ENCODE data around the gene FBXO36.
A peak's percentile ranks its signal among the peaks of the same experiment; 100 is the strongest.
"Not testable (repeated sequence)": the region's sequence is repeated elsewhere in the genome, so short reads cannot be mapped to it uniquely, and the experiment has no call there.

The FBXO36 gene

GRCh38 chr2:229963596-229963995 lies 41.3 kb downstream of the FBXO36 start:
- DNase-seq (ENCODE audit: extremely low read depth in 1 of 2, low read depth in 1 of 2) = not testable (repeated sequence)

- DNase-seq (ENCODE audit: extremely low read depth in 1 of 2, low read depth in 1 of 2) = no peak
These were observed 47.6 kb downstream of the FBXO36 start for GRCh38 chr2:229969921-229970320.

- no peak for DNase-seq (ENCODE audit: extremely low read depth in 1 of 2, low read depth in 1 of 2)
These were observed 48.1 kb downstream of the FBXO36 start for GRCh38 chr2:229970406-229970805.

DNA sequence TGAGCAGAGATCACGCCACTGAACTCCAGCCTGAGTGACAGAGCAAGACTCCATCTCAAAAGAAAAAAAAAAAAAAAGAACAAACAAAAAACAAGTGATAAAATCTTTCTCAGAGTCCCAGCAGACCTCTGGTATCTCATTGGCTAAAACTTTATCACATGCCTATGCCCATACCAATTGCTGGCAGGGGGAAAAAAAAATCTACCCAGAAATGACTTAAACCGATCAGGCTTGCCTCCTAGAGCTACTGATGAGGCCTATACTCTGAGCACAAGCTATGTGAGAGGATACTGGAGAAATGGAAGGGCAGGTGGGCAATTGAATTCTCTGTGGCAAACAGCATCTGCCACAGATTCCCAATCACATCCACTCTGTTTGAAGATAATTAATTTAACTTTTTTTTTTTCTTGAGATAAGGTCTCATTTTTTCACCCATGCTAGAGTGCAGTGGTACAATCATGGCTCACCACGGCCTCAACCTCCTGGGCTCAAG lies 49.0 kb downstream of the FBXO36 start:
- DNase-seq (ENCODE audit: extremely low read depth in 1 of 2, low read depth in 1 of 2) = no peak

GRCh38 chr2:229974266-229974665 lies 52.0 kb downstream of the FBXO36 start:
- no peak for DNase-seq (ENCODE audit: extremely low read depth in 1 of 2, low read depth in 1 of 2)

DNA sequence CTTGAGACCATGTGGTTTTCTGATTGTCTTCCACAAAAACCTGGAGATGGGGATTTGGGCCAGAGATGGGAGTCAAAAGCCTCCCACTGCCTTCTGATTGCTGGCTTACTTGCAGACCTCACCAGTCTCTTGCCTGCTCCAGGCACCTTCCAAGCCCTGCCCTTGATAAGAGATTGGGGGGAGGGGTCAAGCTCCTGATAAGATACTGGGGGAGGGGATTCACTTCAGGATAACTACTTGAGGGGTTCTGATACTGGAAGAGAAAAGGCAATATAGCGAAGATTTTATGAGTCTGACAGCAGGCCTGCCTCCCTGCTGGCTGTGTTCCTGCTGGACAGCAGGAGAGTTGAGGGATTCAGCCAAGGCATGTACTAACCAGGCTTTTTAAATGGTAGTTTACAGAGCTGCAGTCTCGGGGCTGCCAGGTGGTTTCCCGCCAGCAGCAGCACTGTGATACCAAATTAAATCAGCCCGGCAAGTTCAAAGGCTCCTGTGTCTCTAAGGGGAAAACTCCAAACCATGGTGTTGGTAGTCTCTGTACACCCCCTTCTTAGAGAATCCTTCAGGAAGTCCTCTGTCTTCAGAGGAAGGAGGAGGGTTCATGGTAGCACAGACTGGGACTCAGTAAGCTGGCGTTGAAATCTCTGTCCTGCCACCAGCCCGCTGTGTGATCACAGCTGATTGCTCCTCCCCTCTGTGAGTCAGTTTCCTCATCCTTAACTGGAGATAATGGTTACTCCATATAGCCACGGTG lies 58.3 kb downstream of the FBXO36 start:
- no peak for DNase-seq (ENCODE audit: extremely low read depth in 1 of 2, low read depth in 1 of 2)

DNA sequence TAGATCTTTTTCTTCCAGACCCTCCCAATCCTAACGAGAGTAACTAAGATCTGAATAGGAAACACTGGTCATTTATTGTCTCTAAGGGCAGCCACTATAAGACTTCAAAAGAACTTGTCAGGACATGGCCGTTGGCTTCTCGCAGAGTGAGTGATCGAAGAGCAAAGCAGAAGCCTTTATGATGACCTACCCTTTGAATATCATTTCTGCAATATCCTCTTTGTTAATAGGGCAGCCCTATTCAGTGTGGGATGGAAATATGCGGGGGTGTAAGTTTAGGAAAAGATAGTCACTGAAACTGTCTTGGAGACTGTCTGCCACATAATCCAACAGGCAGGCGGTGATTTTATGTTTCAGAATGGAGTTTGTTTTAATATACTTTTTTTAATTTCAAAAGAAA lies 70.9 kb downstream of the FBXO36 start:
- no peak for DNase-seq (ENCODE audit: extremely low read depth in 1 of 2, low read depth in 1 of 2)

- DNase-seq (ENCODE audit: extremely low read depth in 1 of 2, low read depth in 1 of 2) = no peak
These were observed 74.0 kb downstream of the FBXO36 start for GRCh38 chr2:229996320-229996719.

GRCh38 chr2:229997565-229997964 lies 75.3 kb downstream of the FBXO36 start:
- no peak for DNase-seq (ENCODE audit: extremely low read depth in 1 of 2, low read depth in 1 of 2)

DNA sequence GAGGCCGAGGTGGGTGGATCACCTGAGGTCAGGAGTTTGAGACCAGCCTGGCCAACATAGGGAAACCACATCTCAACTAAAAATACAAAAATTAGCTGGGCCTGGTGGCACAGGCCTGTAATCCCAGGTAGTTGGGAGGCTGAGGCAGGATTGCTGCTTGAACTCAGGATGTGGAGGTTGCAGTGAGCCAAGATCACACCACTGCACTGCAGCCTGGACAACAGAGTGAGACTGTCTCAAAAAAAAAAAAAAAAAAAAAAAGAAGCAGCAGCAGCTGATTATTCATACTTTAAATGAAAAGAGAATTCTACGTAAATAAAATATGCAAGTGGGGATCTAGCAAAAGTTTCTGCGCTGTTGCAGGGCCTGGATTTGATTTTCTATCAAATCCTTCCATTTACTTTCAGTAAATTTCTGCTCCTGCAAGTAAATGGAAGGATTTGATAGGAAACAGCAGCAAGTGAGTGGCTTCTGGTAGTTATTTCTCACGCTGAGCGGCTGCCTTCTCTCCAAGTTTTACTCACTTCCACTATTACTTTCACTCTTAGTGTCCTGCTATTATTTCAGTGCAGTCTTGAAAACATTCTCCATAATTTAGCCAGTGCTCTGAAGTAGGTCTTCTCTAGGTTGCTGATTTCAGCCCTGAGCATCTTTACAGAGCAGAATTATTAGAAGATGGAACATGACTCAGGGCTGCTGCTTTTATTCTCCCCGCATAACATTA lies 78.0 kb downstream of the FBXO36 start:
- DNase-seq (ENCODE audit: extremely low read depth in 1 of 2, low read depth in 1 of 2) = no peak

DNA sequence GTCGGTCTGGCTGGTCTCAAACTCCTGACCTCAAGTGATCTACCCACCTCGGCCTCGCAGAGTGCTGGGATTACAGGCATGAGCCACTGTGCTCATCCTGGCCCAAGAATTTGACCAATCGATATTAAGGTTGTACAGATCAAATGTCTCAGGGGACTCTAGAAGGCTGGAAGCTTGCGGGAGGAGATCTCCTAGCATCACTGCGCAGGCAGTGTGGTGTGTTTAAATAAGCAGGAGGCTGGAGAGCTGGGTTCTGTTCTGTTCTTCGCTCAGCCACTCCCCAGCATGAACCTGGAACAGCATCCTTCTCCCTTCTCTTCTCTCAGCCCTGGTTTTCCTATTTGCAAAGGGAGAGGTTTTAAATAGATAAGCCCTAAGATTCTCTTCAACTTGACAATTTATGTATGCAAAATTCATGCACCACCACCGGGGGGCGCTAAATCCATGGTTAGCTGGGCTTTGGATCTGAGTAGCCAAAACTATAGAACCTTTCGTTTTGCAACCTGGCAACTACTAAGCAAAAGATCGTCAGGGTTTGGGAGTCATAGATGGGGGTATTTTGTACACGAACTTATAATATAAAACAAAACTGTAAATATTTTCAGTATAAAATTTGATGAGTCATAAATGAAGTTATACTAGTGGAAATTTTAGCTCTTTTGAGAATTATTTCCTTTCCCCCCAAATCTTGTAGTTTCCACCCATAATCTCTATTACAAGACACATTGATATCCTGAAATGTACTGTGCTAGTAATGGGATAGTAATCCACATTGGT lies 85.8 kb downstream of the FBXO36 start:
- DNase-seq (ENCODE audit: extremely low read depth in 1 of 2, low read depth in 1 of 2) = peak; percentile 46 to 68

DNA sequence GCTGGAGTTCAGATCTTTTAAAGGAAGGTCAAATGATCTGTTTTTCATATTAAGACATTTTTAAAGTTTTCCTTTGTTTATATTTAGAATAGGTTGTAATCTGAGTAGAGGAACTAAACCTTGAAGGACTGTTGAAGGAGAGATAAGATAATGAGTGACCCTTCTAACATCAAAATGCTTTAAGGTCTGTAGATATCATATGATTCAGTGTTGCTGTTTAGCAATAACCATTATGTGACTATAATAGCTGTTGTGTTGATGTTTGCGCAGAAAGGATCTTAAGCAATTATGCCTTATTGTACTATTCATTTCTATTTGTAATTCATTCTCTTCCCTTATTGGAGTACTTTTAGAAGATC lies 86.4 kb downstream of the FBXO36 start:
- DNase-seq (ENCODE audit: extremely low read depth in 1 of 2, low read depth in 1 of 2) = no peak

DNA sequence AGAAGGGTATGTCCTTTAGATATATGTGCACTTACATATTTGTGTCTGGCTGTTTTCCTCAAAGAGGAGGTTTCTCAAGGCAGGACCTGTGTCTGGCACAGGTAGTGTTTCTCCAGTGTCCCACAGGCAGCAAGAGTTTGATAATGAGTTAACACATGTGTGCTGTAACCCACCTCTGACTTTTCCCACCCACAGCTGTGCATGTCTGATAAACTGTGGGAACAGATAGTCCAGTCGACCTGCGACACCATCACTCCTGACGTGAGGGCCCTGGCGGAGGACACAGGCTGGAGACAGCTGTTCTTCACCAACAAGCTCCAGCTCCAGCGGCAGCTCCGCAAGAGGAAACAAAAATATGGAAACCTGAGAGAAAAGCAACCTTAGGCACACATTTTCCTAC lies 88.2 kb downstream of the FBXO36 start:
- no peak for DNase-seq (ENCODE audit: extremely low read depth in 1 of 2, low read depth in 1 of 2)

DNA sequence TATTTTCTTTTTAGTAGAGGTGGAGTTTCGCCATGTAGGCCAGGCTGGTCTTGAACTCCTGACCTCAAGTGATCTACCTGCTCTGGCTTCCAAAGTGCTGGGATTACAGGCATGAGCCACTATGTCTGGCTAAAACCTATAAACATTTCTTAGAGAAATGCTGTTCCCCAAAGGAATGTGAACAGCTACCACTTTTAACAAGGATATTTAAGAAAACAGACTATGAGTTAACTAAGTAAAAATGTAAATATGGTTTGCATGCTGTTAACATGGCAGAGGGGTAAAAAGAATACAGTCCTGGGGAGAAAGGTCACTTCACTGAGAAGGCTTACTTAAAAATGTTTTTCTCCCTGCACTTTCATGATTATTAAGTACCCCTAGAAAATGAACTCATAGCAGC lies 89.3 kb downstream of the FBXO36 start:
- no peak for DNase-seq (ENCODE audit: extremely low read depth in 1 of 2, low read depth in 1 of 2)

GRCh38 chr2:230012267-230012884 lies 90.1 kb downstream of the FBXO36 start:
- DNase-seq (ENCODE audit: extremely low read depth in 1 of 2, low read depth in 1 of 2) = no peak

GRCh38 chr2:230016844-230017243 lies 94.5 kb downstream of the FBXO36 start:
- DNase-seq (ENCODE audit: extremely low read depth in 1 of 2, low read depth in 1 of 2) = no peak

GRCh38 chr2:230018153-230018552 lies 95.8 kb downstream of the FBXO36 start:
- DNase-seq (ENCODE audit: extremely low read depth in 1 of 2, low read depth in 1 of 2) = no peak

- DNase-seq (ENCODE audit: extremely low read depth in 1 of 2, low read depth in 1 of 2) = no peak
These were observed 97.4 kb downstream of the FBXO36 start for GRCh38 chr2:230019742-230020141.

- no peak for DNase-seq (ENCODE audit: extremely low read depth in 1 of 2, low read depth in 1 of 2)
These were observed 101.0 kb downstream of the FBXO36 start for GRCh38 chr2:230023313-230023712.

DNA sequence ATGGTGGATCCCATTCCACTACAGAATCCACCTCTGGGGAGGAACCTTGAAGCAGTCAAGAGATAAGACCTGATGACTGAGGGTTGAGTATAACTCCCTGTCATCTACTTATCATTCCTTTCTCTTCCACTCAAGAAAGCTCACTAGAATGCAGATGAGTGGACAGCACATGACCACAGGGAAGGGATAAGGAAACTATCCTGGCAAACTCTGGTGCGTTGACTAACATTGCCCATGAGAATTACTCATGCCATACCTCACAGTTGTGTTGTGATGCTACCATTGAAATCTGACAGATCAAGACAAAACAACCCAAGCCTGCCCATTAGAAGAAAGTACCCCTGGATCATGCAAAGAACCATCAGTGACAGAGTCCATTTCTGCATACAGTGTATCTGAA lies 119.9 kb downstream of the FBXO36 start:
- DNase-seq (ENCODE audit: extremely low read depth in 1 of 2, low read depth in 1 of 2) = no peak

GRCh38 chr2:230043025-230043424 lies 120.7 kb downstream of the FBXO36 start:
- no peak for DNase-seq (ENCODE audit: extremely low read depth in 1 of 2, low read depth in 1 of 2)

All from stimulated activated CD8-positive, alpha-beta memory T cell treated with anti-CD3 and anti-CD28 coated beads, Interleukin-7, amount 100 ng/mL, for 48 hours (primary cell).